PFSK-1 (cell line): ENCODE measurements around the gene OPCML.

Experiments
- FOXP2 ChIP-seq: optimal IDR thresholded peaks from 2 replicates; pipeline ENCODE3; 2011; ENCODE audit warnings: borderline replicate concordance, control low read depth, inconsistent platforms; ENCODE audit not compliant: insufficient read depth; ENCODE audit errors: extremely low read length, extremely low read depth
- POLR2AphosphoS5 ChIP-seq: IDR thresholded peaks from 2 replicates; pipeline ENCODE4 v1.6.1; 2012; ENCODE audit warnings: low read depth, mild to moderate bottlenecking, control low read depth, low read length, moderate library complexity
- REST ChIP-seq, 2 experiments: IDR thresholded peaks; 2 replicates each; pipeline versions ENCODE4 v1.6.1 to v1.8.0; 2011 to 2012; ENCODE audit warnings: low read depth in 2 of 2, low read length in 2 of 2, control low read depth in 1 of 2, inconsistent platforms in 1 of 2, mild to moderate bottlenecking in 1 of 2, moderate library complexity in 1 of 2; ENCODE audit not compliant: insufficient read depth in 1 of 2
- SIN3A ChIP-seq: IDR thresholded peaks from 2 replicates; pipeline ENCODE4 v1.6.1; 2012; ENCODE audit warnings: mild to moderate bottlenecking, low read length, moderate library complexity, borderline replicate concordance; ENCODE audit not compliant: insufficient read depth
- TAF1 ChIP-seq: IDR thresholded peaks from 2 replicates; pipeline ENCODE4 v1.6.1; 2012; ENCODE audit warnings: low read length, control low read depth, borderline replicate concordance; ENCODE audit not compliant: insufficient read depth

OPCML gene

GRCh38 chr11:133551064-133551463 is 18.8 kb upstream of the OPCML start:
- no peak for TF ChIP-seq POLR2AphosphoS5
- no peak for TF ChIP-seq TAF1
- TF ChIP-seq FOXP2 = no peak
- no peak for TF ChIP-seq SIN3A
- TF ChIP-seq REST (IDR thresholded peaks at IDR 0.05; ENCODE audit: insufficient read depth in 1 of 2, low read depth in 2 of 2, low read length in 2 of 2) = no peak

DNA sequence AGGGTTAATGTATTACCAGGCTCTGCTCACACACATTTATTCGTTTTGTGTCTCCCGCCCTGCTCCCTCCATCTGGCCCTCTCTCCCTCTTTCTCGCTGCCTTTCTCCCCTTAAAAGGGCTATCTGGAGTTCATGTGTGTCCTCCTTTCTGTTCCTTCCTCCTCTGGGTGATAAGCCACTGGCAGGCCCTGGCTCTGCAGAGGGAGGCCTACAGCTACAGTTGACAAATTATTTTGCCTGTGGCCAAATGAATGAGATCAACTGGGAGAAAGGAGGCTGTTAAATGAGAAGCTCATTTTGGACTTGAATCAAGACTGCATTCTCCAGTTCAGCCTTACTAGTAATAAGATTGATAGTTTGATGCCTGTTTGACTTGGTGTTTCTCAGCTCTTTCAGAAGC is 17.5 kb upstream of the OPCML start:
- no peak for TF ChIP-seq REST (IDR thresholded peaks at IDR 0.05; ENCODE audit: insufficient read depth in 1 of 2, low read depth in 2 of 2, low read length in 2 of 2)
- no peak for TF ChIP-seq POLR2AphosphoS5
- no peak for TF ChIP-seq FOXP2
- no peak for TF ChIP-seq SIN3A
- TF ChIP-seq TAF1 = no peak

DNA sequence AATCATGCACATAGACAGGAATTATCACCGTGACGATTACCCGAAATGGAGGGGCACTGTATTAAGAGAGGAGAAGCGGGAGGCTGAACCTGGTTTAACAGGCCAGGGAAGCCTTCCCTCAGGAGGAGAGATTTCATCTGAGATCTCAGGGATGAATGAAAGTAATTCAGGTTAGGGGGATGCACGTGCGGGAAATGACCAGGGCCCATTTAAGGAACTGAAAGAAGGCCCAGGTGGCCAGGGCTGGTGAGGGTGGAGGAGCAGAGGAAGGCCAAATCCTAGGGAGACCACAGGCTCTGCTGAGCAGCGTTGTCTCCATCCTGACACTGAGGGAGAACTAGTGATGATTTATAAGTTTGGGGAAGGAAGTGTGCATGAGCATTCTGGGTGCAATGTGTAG is 16.3 kb upstream of the OPCML start:
- TF ChIP-seq POLR2AphosphoS5 (no peak), REST (IDR thresholded peaks at IDR 0.05; ENCODE audit: insufficient read depth in 1 of 2, low read depth in 2 of 2, low read length in 2 of 2) (no peak), TAF1 (no peak)

- TF ChIP-seq POLR2AphosphoS5 (no peak), SIN3A (no peak), FOXP2 (no peak), TAF1 (no peak), REST (IDR thresholded peaks at IDR 0.05; ENCODE audit: insufficient read depth in 1 of 2, low read depth in 2 of 2, low read length in 2 of 2) (no peak)
These were observed 15.7 kb upstream of the OPCML start for GRCh38 chr11:133547808-133548494.

DNA sequence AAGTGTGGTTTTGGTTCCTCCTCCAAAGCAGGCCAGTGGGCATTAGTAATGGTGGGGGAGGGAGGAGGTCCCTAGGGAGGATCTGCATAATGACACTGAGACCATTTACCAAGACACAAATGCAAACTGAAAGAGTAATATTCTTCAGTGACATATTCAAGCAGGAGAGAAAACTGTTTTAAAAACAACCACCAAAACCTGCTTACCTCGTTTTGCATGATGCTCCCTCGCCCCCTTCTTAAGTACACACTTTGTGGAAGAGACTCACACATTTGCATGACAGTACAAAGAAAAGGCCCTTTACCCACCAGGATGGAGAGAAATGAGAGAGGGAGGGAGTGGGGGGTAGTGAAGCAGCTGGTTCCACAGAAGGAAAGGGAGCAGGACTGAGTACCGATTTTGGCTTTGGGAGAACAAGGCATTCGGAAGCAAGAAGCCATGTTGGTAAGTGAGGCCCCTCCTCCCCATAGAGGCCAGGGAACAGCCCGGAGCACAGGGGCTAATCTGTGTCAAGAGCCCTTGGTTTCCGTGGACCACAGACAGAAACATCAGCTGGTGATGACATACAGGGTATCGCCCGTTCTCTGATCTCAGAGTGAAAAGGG is 13.0 kb upstream of the OPCML start:
- TF ChIP-seq FOXP2 (no peak), SIN3A (no peak), REST (IDR thresholded peaks at IDR 0.05; ENCODE audit: insufficient read depth in 1 of 2, low read depth in 2 of 2, low read length in 2 of 2) (no peak), POLR2AphosphoS5 (no peak), TAF1 (no peak)
